Measurements from ENCODE around the gene CCDC18.
"Not testable (repeated sequence)": the region's sequence is repeated elsewhere in the genome, so short reads cannot be mapped to it uniquely, and the experiment has no call there.

DNA sequence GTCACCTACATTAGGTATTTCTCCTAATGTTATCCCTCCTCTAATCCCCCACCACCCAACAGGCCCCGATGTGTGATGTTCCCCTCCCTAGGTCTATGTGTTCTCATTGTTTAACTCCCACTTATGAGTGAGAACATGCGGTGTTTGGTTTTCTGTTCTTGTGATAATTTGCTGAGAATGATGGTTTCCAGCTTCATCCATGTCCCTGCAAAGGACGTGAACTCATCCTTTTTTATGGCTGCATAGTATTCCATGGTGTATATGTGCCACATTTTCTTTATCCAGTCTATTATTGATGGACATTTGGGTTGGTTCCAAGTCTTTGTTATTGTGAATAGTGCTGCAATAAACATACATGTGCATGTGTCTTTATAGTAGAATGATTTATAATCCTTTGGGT lies 80.2 kb downstream of the CCDC18 start:
- TF ChIP-seq, protein P1, sequence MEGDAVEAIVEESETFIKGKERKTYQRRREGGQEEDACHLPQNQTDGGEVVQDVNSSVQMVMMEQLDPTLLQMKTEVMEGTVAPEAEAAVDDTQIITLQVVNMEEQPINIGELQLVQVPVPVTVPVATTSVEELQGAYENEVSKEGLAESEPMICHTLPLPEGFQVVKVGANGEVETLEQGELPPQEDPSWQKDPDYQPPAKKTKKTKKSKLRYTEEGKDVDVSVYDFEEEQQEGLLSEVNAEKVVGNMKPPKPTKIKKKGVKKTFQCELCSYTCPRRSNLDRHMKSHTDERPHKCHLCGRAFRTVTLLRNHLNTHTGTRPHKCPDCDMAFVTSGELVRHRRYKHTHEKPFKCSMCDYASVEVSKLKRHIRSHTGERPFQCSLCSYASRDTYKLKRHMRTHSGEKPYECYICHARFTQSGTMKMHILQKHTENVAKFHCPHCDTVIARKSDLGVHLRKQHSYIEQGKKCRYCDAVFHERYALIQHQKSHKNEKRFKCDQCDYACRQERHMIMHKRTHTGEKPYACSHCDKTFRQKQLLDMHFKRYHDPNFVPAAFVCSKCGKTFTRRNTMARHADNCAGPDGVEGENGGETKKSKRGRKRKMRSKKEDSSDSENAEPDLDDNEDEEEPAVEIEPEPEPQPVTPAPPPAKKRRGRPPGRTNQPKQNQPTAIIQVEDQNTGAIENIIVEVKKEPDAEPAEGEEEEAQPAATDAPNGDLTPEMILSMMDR (conservative IDR thresholded peaks at IDR 0.05; ENCODE audit: low read length), result not testable (repeated sequence)
- TF ChIP-seq EZH2phosphoT487 (IDR thresholded peaks at IDR 0.05; ENCODE audit: borderline replicate concordance), result not testable (repeated sequence)
